NOMO-1 treated with dmso at 0.1 percent for 144 hours (cell line): ENCODE measurements around the gene DET1.

Experiments
- DNase-seq: peaks from one replicate; lab custom pipeline; 2025; ENCODE audit not compliant: unreplicated experiment; lab: John Stamatoyannopoulos, UW

Gene DET1

GRCh38 chr15:88467935-88468528 is 78.4 kb downstream of the DET1 start:
- DNase-seq, result no peak

- peak; percentile 82 for DNase-seq
Observed at GRCh38 chr15:88467073-88467934, 79.2 kb downstream of the DET1 start, which contains the start of the genes MRPL46 and MRPS11. TSS of gene MRPL46 (minus strand) at chr15:88467388. CDS start at chr15:88467377, 11 bp downstream. TSS of gene MRPS11 (plus strand) at chr15:88467708. CDS start at chr15:88467718, 10 bp downstream.

GRCh38 chr15:88465633-88466224 is 80.8 kb downstream of the DET1 start:
- no peak for DNase-seq

GRCh38 chr15:88463870-88464532 is 82.5 kb downstream of the DET1 start:
- no peak for DNase-seq
